Measurements from ENCODE around the gene USH1G.
A peak's percentile ranks its signal among the peaks of the same experiment; 100 is the strongest.

- TF ChIP-seq CTCF (IDR thresholded peaks at IDR 0.05; ENCODE audit: poor library complexity, severe bottlenecking): no peak
- TF ChIP-seq EP300 (conservative IDR thresholded peaks at IDR 0.05; ENCODE audit: poor library complexity, severe bottlenecking): no peak
- peak; percentile 24 for TF ChIP-seq RAD21 (conservative IDR thresholded peaks at IDR 0.05)
- TF ChIP-seq EZH2 (IDR thresholded peaks at IDR 0.05; ENCODE audit: borderline replicate concordance, insufficient read depth, low read length, poor library complexity, severe bottlenecking): no peak
- TF ChIP-seq POLR2AphosphoS5 (IDR thresholded peaks at IDR 0.05): peak; percentile 97
- peak; percentile 59 for TF ChIP-seq REST (IDR thresholded peaks at IDR 0.05; ENCODE audit: borderline replicate concordance)
- TF ChIP-seq TAF1 (IDR thresholded peaks at IDR 0.05; ENCODE audit: low read depth): peak; percentile 41
- peak; percentile 74 for TF ChIP-seq MXI1 (conservative IDR thresholded peaks at IDR 0.05; ENCODE audit: poor library complexity, severe bottlenecking)
- no peak for TF ChIP-seq SMC3 (conservative IDR thresholded peaks at IDR 0.05; ENCODE audit: poor library complexity)
Measured at GRCh38 chr17:74873037-74873873, 49.8 kb downstream of the USH1G start.

Data from neural cell (in vitro differentiated cells).